Measurements from ENCODE around the gene GALNT10.

The GALNT10 gene

GRCh38 chr5:154215571-154216325, 25.2 kb downstream of the GALNT10 start:
- H3K27ac ChIP-seq, result no peak overlapping the region
- TF ChIP-seq, protein P1, sequence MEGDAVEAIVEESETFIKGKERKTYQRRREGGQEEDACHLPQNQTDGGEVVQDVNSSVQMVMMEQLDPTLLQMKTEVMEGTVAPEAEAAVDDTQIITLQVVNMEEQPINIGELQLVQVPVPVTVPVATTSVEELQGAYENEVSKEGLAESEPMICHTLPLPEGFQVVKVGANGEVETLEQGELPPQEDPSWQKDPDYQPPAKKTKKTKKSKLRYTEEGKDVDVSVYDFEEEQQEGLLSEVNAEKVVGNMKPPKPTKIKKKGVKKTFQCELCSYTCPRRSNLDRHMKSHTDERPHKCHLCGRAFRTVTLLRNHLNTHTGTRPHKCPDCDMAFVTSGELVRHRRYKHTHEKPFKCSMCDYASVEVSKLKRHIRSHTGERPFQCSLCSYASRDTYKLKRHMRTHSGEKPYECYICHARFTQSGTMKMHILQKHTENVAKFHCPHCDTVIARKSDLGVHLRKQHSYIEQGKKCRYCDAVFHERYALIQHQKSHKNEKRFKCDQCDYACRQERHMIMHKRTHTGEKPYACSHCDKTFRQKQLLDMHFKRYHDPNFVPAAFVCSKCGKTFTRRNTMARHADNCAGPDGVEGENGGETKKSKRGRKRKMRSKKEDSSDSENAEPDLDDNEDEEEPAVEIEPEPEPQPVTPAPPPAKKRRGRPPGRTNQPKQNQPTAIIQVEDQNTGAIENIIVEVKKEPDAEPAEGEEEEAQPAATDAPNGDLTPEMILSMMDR (conservative IDR thresholded peaks at IDR 0.05), result no peak

GRCh38 chr5:154217462-154217861, 26.9 kb downstream of the GALNT10 start:
- H3K27ac ChIP-seq, result no peak overlapping the region
- TF ChIP-seq, protein P1 (conservative IDR thresholded peaks at IDR 0.05), result no peak

GRCh38 chr5:154218786-154219185, 28.3 kb downstream of the GALNT10 start:
- TF ChIP-seq, protein P1 (conservative IDR thresholded peaks at IDR 0.05), result no peak
- H3K27ac ChIP-seq, result no peak overlapping the region

GRCh38 chr5:154220625-154221024, 30.1 kb downstream of the GALNT10 start:
- TF ChIP-seq, protein P1 (conservative IDR thresholded peaks at IDR 0.05), result no peak

GRCh38 chr5:154221371-154221896, 30.9 kb downstream of the GALNT10 start:
- TF ChIP-seq, protein P1 (conservative IDR thresholded peaks at IDR 0.05), result no peak
- H3K27ac ChIP-seq, result no peak overlapping the region

More at GRCh38 chr5:154220625-154221024, 30.1 kb downstream of the GALNT10 start:
- no peak overlapping the region for H3K27ac ChIP-seq

GRCh38 chr5:154222414-154222813, 31.9 kb downstream of the GALNT10 start:
- H3K27ac ChIP-seq, result no peak overlapping the region
- TF ChIP-seq, protein P1 (conservative IDR thresholded peaks at IDR 0.05), result no peak

- TF ChIP-seq, protein P1 (conservative IDR thresholded peaks at IDR 0.05), result no peak
- no peak overlapping the region for H3K27ac ChIP-seq
These were observed 32.8 kb downstream of the GALNT10 start for GRCh38 chr5:154223320-154223719.
